Trophoblast cell (in vitro differentiated cells and primary cell): Measurements from ENCODE around the gene HIPK2.
A peak's percentile ranks its signal among the peaks of the same experiment; 100 is the strongest.

Experiments used
- DNase-seq, 2 donors: peaks; one replicate each; pipeline ENCODE4 v3.0.0-alpha.2; 2016
- H2AFZ ChIP-seq: 2 replicates; pipeline ENCODE4 v1.6.1; 2013; ENCODE audit warnings: low read length, moderate library complexity, mild to moderate bottlenecking; ENCODE audit not compliant: insufficient read depth, poor library complexity
- H2AK5ac ChIP-seq: 2 replicates; pipeline ENCODE4 v1.6.1; 2013; ENCODE audit warnings: mild to moderate bottlenecking, low read length
- H2BK120ac ChIP-seq: 2 replicates; pipeline ENCODE4 v1.6.1; 2013; ENCODE audit warnings: low read length, mild to moderate bottlenecking, moderate library complexity; ENCODE audit not compliant: insufficient read depth, poor library complexity
- H2BK12ac ChIP-seq: 2 replicates; pipeline ENCODE4 v1.6.1; 2013; ENCODE audit warnings: mild to moderate bottlenecking, low read length, moderate library complexity
- H2BK5ac ChIP-seq: 2 replicates; pipeline ENCODE4 v1.6.1; 2013; ENCODE audit warnings: low read length, low read depth, moderate library complexity, mild to moderate bottlenecking; ENCODE audit not compliant: poor library complexity
- H3K14ac ChIP-seq: 2 replicates; pipeline ENCODE4 v1.6.1; 2013; ENCODE audit warnings: mild to moderate bottlenecking, low read length
- H3K18ac ChIP-seq: 2 replicates; pipeline ENCODE4 v1.6.1; 2013; ENCODE audit warnings: mild to moderate bottlenecking, low read length
- H3K23ac ChIP-seq: 2 replicates; pipeline ENCODE4 v1.6.1; 2013; ENCODE audit warnings: low read length
- H3K27ac ChIP-seq: 2 replicates; pipeline ENCODE4 v1.5.1; 2013; ENCODE audit warnings: low read depth, mild to moderate bottlenecking, inconsistent platforms, low read length, moderate library complexity
- H3K27me3 ChIP-seq: 2 replicates; pipeline ENCODE4 v1.6.1; 2013; ENCODE audit warnings: inconsistent platforms, mild to moderate bottlenecking, low read length, moderate library complexity; ENCODE audit not compliant: insufficient read depth
- H3K36me3 ChIP-seq, 2 experiments: 1 replicate in 1 of 2; 2 replicates in 1 of 2; pipeline ENCODE4 v1.6.1; 2013; ENCODE audit warnings: low read length in 2 of 2, mild to moderate bottlenecking in 2 of 2, moderate library complexity in 1 of 2; ENCODE audit not compliant: insufficient read depth in 2 of 2, control insufficient read depth in 1 of 2
- H3K4ac ChIP-seq: 2 replicates; pipeline ENCODE4 v1.6.1; 2013; ENCODE audit warnings: low read depth, mild to moderate bottlenecking, low read length, moderate library complexity
- H3K4me1 ChIP-seq, 2 experiments: 1 replicate in 1 of 2; 2 replicates in 1 of 2; pipeline ENCODE4 v1.6.1; 2013; ENCODE audit warnings: low read length in 2 of 2, mild to moderate bottlenecking in 2 of 2, moderate library complexity in 1 of 2; ENCODE audit not compliant: insufficient read depth in 2 of 2, control insufficient read depth in 1 of 2
- H3K4me2 ChIP-seq: 2 replicates; pipeline ENCODE4 v1.6.1; 2013; ENCODE audit warnings: inconsistent platforms, mild to moderate bottlenecking, low read length, moderate library complexity
- H3K4me3 ChIP-seq: 2 replicates; pipeline ENCODE4 v1.5.1; 2013; ENCODE audit warnings: mild to moderate bottlenecking, low read depth, low read length, inconsistent platforms
- H3K79me1 ChIP-seq: one replicate; pipeline ENCODE4 v1.6.1; 2013; ENCODE audit warnings: low read length
- H3K79me2 ChIP-seq: 2 replicates; pipeline ENCODE4 v1.6.1; 2013; ENCODE audit warnings: low read length, mild to moderate bottlenecking; ENCODE audit not compliant: control insufficient read depth, insufficient read depth, poor library complexity
- H3K9ac ChIP-seq: 2 replicates; pipeline ENCODE4 v1.6.1; 2013; ENCODE audit warnings: mild to moderate bottlenecking, low read length
- H3K9me3 ChIP-seq: 2 replicates; pipeline ENCODE4 v1.6.1; 2013; ENCODE audit warnings: low read depth, mild to moderate bottlenecking, control low read depth, inconsistent platforms, low read length; ENCODE audit not compliant: insufficient read depth
- H4K12ac ChIP-seq: 2 replicates; pipeline ENCODE4 v1.6.1; 2013; ENCODE audit warnings: low read depth, mild to moderate bottlenecking, low read length, moderate library complexity
- H4K8ac ChIP-seq: 2 replicates; pipeline ENCODE4 v1.6.1; 2013; ENCODE audit warnings: low read depth, mild to moderate bottlenecking, low read length, moderate library complexity
- H4K91ac ChIP-seq: one replicate; pipeline ENCODE4 v1.6.1; 2013; ENCODE audit warnings: low read depth, mild to moderate bottlenecking, low read length, moderate library complexity
- WGBS: extraction: QIAGEN DNeasy Blood & Tissue Kit; methylation state at CpG from one replicate; pipeline ENCODE4 v1.1.7; 2013; ENCODE audit warnings: missing lambda C conversion rate; ENCODE audit not compliant: insufficient read length, insufficient coverage; ENCODE audit errors: extremely low coverage; 5-methylcytosine and 5-hydroxymethylcytosine counted together

HIPK2 gene

GRCh38 chr7:139523199-139523941, 254.4 kb downstream of the HIPK2 start, which contains the start of gene CLEC2L:
TSS of gene CLEC2L (plus strand) at chr7:139523685. CDS start at chr7:139523928, 243 bp downstream.
- Histone ChIP-seq H3K27ac (no peak within 1 kb of the TSS), H3K4me1 (no peaks in the 10 kb centered on the region), H3K9me3 (peaks cover 5% of the 10 kb centered on the region), H2AK5ac (no peak within 1 kb of the TSS), H2BK12ac (no peak within 1 kb of the TSS), H2BK120ac (no peak within 1 kb of the TSS), H3K4ac (no peak within 1 kb of the TSS), H3K79me1 (no peaks in the 10 kb centered on the region), H2BK5ac (no peak within 1 kb of the TSS), H2AFZ (no peak within 1 kb of the TSS), H3K14ac (no peak within 1 kb of the TSS), H3K23ac (peak within 1 kb of the TSS; percentile 96), H3K9ac (no peak within 1 kb of the TSS), H3K18ac (no peak within 1 kb of the TSS), H3K4me3 (no peak within 1 kb of the TSS), H4K8ac (no peak within 1 kb of the TSS), H3K4me2 (peak within 1 kb of the TSS; percentile 76), H4K91ac (no peak within 1 kb of the TSS), H3K36me3 (no peaks in the 10 kb centered on the region), H3K79me2 (no peaks in the 10 kb centered on the region), H3K27me3 (peaks cover 35% of the 10 kb centered on the region), H4K12ac (no peak within 1 kb of the TSS)
- no CpG with 5 or more reads among the region's 75 CpGs for WGBS
- peak in 1 of 2 donors; percentile 42 for DNase-seq

GRCh38 chr7:139522830-139523198, 255.0 kb downstream of the HIPK2 start:
- H3K9ac ChIP-seq, result no peak overlapping the region
- no peak overlapping the region for H3K14ac ChIP-seq

GRCh38 chr7:139521439-139521838, 256.4 kb downstream of the HIPK2 start:
- no peaks in the 10 kb centered on the region for H3K79me1 ChIP-seq
- no peak overlapping the region for H3K18ac ChIP-seq
- no peak overlapping the region for H3K23ac ChIP-seq
- no peaks in the 10 kb centered on the region for H3K79me2 ChIP-seq
- no peak overlapping the region for H2BK12ac ChIP-seq
- H2BK5ac ChIP-seq, result no peak overlapping the region
- peaks cover 35% of the 10 kb centered on the region for H3K27me3 ChIP-seq
- H3K14ac ChIP-seq, result no peak overlapping the region
- no CpG with 5 or more reads among the region's 1 CpG for WGBS
- peaks cover 7% of the 10 kb centered on the region for H3K9me3 ChIP-seq
- H4K12ac ChIP-seq, result no peak overlapping the region
- no peak overlapping the region for H3K4ac ChIP-seq
- H4K91ac ChIP-seq, result no peak overlapping the region
- H2BK120ac ChIP-seq, result no peak overlapping the region
- no peak overlapping the region for H4K8ac ChIP-seq
- no peak overlapping the region for H3K9ac ChIP-seq
- DNase-seq, result no peak
- no peak overlapping the region for H2AK5ac ChIP-seq
- no peaks in the 10 kb centered on the region for H3K4me1 ChIP-seq
- H3K4me3 ChIP-seq, result no peak overlapping the region
- no peak overlapping the region for H2AFZ ChIP-seq
- no peak overlapping the region for H3K27ac ChIP-seq
- H3K36me3 ChIP-seq, result no peaks in the 10 kb centered on the region
- no peak overlapping the region for H3K4me2 ChIP-seq

More at GRCh38 chr7:139522830-139523198, 255.0 kb downstream of the HIPK2 start:
- Histone ChIP-seq H4K12ac (no peak overlapping the region), H2AFZ (no peak overlapping the region), H2BK5ac (no peak overlapping the region), H4K91ac (no peak overlapping the region), H3K23ac (peak overlapping the region; percentile 96), H3K9me3 (peaks cover 5% of the 10 kb centered on the region), H3K4ac (no peak overlapping the region), H3K4me3 (no peak overlapping the region), H4K8ac (no peak overlapping the region), H3K27me3 (peaks cover 35% of the 10 kb centered on the region), H3K18ac (no peak overlapping the region), H2AK5ac (no peak overlapping the region), H3K79me1 (no peaks in the 10 kb centered on the region), H3K4me1 (no peaks in the 10 kb centered on the region), H2BK120ac (no peak overlapping the region), H2BK12ac (no peak overlapping the region), H3K27ac (no peak overlapping the region), H3K4me2 (no peak overlapping the region), H3K79me2 (no peaks in the 10 kb centered on the region), H3K36me3 (no peaks in the 10 kb centered on the region)
- no peak for DNase-seq
- WGBS, result no CpG with 5 or more reads among the region's 11 CpGs

GRCh38 chr7:139515266-139515665, 262.5 kb downstream of the HIPK2 start:
- Histone ChIP-seq H3K27ac (no peak overlapping the region), H3K9ac (no peak overlapping the region), H3K79me1 (no peaks in the 10 kb centered on the region), H3K18ac (no peak overlapping the region), H4K91ac (no peak overlapping the region), H2BK12ac (no peak overlapping the region), H3K4me3 (no peak overlapping the region), H3K14ac (no peak overlapping the region), H3K36me3 (no peaks in the 10 kb centered on the region), H2AFZ (no peak overlapping the region), H3K4ac (no peak overlapping the region), H2AK5ac (no peak overlapping the region), H4K8ac (no peak overlapping the region), H2BK5ac (no peak overlapping the region), H3K4me1 (no peaks in the 10 kb centered on the region), H4K12ac (no peak overlapping the region), H3K23ac (no peak overlapping the region), H3K79me2 (no peaks in the 10 kb centered on the region), H3K27me3 (no peaks in the 10 kb centered on the region), H3K9me3 (peaks cover 5% of the 10 kb centered on the region), H2BK120ac (no peak overlapping the region), H3K4me2 (no peak overlapping the region)
- no peak for DNase-seq
- WGBS, result no CpG with 5 or more reads among the region's 8 CpGs
